Measurements from ENCODE around the gene SOS1. TPM values are rescaled to one million over a fixed set of nuclear protein-coding genes. Genes with fewer than 3 reads are reported as not detected.

Gene SOS1
- polyA plus RNA-seq, 1 of the 3 experiments (the other 2 are of a cell fraction) = 12.8 TPM

DNA sequence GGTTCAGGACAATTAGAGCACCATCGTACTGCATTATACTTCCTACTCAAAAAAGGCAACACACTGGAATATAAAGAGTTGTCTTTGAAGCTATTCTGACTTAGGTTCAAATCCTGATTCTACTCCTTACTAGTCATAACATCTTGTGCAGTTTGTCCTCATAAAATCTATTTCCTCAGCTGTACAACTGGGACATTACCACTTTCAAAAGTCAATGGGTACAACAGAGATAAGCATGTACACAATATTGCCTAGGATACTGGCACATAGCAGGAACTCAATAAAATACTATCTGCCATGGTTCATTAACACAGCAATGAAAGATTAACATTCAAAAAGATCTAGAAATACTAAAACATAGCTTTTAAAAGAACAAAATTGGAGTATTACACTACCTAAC is 11.3 kb downstream of the SOS1 start (continued):
- TF ChIP-seq GABPA (IDR thresholded peaks at IDR 0.05; ENCODE audit: low read depth) (no peak), TCF12 (IDR thresholded peaks at IDR 0.05) (no peak), EZH2phosphoT487 (IDR thresholded peaks at IDR 0.05; ENCODE audit: borderline replicate concordance, low read depth) (no peak), FOXM1 (IDR thresholded peaks at IDR 0.05; ENCODE audit: low read depth) (no peak), SIN3A (IDR thresholded peaks at IDR 0.05; ENCODE audit: borderline replicate concordance, low read depth, low read length) (no peak), FOXJ3 (CRISPR knock-in tag; IDR thresholded peaks at IDR 0.05) (no peak), SMC3 (IDR thresholded peaks at IDR 0.05; ENCODE audit: low read depth, low read length) (no peak), POLR2AphosphoS5 (IDR thresholded peaks at IDR 0.05; ENCODE audit: low read depth, low read length) (no peak), MEF2A (IDR thresholded peaks at IDR 0.05; ENCODE audit: borderline replicate concordance, low read depth) (no peak)
- TF ChIP-seq, protein P1, sequence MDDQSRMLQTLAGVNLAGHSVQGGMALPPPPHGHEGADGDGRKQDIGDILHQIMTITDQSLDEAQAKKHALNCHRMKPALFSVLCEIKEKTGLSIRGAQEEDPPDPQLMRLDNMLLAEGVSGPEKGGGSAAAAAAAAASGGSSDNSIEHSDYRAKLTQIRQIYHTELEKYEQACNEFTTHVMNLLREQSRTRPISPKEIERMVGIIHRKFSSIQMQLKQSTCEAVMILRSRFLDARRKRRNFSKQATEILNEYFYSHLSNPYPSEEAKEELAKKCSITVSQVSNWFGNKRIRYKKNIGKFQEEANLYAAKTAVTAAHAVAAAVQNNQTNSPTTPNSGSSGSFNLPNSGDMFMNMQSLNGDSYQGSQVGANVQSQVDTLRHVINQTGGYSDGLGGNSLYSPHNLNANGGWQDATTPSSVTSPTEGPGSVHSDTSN (IDR thresholded peaks at IDR 0.05) = no peak
- TF ChIP-seq, protein P2, sequence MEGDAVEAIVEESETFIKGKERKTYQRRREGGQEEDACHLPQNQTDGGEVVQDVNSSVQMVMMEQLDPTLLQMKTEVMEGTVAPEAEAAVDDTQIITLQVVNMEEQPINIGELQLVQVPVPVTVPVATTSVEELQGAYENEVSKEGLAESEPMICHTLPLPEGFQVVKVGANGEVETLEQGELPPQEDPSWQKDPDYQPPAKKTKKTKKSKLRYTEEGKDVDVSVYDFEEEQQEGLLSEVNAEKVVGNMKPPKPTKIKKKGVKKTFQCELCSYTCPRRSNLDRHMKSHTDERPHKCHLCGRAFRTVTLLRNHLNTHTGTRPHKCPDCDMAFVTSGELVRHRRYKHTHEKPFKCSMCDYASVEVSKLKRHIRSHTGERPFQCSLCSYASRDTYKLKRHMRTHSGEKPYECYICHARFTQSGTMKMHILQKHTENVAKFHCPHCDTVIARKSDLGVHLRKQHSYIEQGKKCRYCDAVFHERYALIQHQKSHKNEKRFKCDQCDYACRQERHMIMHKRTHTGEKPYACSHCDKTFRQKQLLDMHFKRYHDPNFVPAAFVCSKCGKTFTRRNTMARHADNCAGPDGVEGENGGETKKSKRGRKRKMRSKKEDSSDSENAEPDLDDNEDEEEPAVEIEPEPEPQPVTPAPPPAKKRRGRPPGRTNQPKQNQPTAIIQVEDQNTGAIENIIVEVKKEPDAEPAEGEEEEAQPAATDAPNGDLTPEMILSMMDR (IDR thresholded peaks at IDR 0.05) = no peak
- TF ChIP-seq, protein P3, sequence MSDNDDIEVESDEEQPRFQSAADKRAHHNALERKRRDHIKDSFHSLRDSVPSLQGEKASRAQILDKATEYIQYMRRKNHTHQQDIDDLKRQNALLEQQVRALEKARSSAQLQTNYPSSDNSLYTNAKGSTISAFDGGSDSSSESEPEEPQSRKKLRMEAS (IDR thresholded peaks at IDR 0.05; ENCODE audit: low read depth) = no peak

DNA sequence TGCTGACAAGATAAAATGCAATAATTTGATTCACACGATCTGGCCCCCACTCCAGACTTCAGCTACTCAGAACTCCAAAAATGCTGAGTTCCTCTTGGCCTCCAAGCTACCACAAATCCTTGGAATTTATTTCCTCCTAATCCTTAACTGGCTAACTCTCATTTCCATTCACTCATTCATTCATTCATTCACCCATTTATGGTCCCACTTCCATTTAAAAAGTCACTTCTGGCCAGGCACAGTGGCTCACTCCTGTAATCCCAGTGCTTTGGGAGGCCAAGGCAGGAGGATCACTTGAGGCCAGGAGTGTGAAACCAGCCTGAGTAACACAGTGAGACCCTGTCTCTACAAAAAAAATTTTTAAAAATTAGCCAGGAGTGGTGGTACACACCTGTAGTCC is 12.5 kb downstream of the SOS1 start:
- CTCF ChIA-PET = interaction anchor here (1.6 to 5.8 kb wide), 5 partner anchors 11 to 160 kb away, joined by 5 to 46 read pairs (median 9); partner anchors contain the start of gene SOS1
- POLR2A ChIA-PET = interaction anchor here (3.0 kb wide), 1 partner anchor 12 kb away, joined by 16 read pairs; the partner anchor contains the start of gene SOS1
- H3K4me2 ChIP-seq = no peak overlapping the region
- TF ChIP-seq TEAD4 (IDR thresholded peaks at IDR 0.05; ENCODE audit: borderline replicate concordance, insufficient read depth) (no peak), RCOR1 (IDR thresholded peaks at IDR 0.05; ENCODE audit: low read length) (no peak), TCF12 (IDR thresholded peaks at IDR 0.05) (no peak), GATA2 (CRISPR knock-in tag; IDR thresholded peaks at IDR 0.05) (no peak), YY1 (IDR thresholded peaks at IDR 0.05; ENCODE audit: low read depth) (no peak), JUND (IDR thresholded peaks at IDR 0.05) (no peak), RAD21 (IDR thresholded peaks at IDR 0.05; ENCODE audit: low read length) (no peak), NRF1 (IDR thresholded peaks at IDR 0.05; ENCODE audit: low read depth, low read length) (no peak)
- TF ChIP-seq, protein P4, sequence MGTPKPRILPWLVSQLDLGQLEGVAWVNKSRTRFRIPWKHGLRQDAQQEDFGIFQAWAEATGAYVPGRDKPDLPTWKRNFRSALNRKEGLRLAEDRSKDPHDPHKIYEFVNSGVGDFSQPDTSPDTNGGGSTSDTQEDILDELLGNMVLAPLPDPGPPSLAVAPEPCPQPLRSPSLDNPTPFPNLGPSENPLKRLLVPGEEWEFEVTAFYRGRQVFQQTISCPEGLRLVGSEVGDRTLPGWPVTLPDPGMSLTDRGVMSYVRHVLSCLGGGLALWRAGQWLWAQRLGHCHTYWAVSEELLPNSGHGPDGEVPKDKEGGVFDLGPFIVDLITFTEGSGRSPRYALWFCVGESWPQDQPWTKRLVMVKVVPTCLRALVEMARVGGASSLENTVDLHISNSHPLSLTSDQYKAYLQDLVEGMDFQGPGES (IDR thresholded peaks at IDR 0.05; ENCODE audit: low read depth, low read length) = no peak
- TF ChIP-seq, protein P3 (IDR thresholded peaks at IDR 0.05; ENCODE audit: low read depth) = no peak
- TF ChIP-seq, protein P5, sequence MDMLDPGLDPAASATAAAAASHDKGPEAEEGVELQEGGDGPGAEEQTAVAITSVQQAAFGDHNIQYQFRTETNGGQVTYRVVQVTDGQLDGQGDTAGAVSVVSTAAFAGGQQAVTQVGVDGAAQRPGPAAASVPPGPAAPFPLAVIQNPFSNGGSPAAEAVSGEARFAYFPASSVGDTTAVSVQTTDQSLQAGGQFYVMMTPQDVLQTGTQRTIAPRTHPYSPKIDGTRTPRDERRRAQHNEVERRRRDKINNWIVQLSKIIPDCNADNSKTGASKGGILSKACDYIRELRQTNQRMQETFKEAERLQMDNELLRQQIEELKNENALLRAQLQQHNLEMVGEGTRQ (IDR thresholded peaks at IDR 0.05; ENCODE audit: borderline replicate concordance, low read depth, low read length) = no peak
- peaks cover 98% of the 10 kb centered on the region for H3K79me2 ChIP-seq (ENCODE audit: insufficient read depth)
- peaks cover 80% of the 10 kb centered on the region for H4K20me1 ChIP-seq (ENCODE audit: insufficient read depth)
- H3K27me3 ChIP-seq (ENCODE audit: insufficient read depth) = no peaks in the 10 kb centered on the region
- no peak overlapping the region for H2AFZ ChIP-seq (ENCODE audit: low read depth)
- H3K9ac ChIP-seq = no peak overlapping the region
- peaks cover 0 to 9% of the 10 kb centered on the region in 2 experiments for H3K36me3 ChIP-seq (replicated peaks in 1 of 2; ENCODE audit: control insufficient read depth in 1 of 2, insufficient read depth in 2 of 2, low read length in 1 of 2)
- peaks cover 8% of the 10 kb centered on the region for H3F3A ChIP-seq (replicated peaks; ENCODE audit: insufficient read depth)
- no peaks in the 10 kb centered on the region for H3K9me2 ChIP-seq
- no peak for DNase-seq
- no peak overlapping the region for H3K4me3 ChIP-seq (ENCODE audit: low read depth in 2 of 2, low read length in 1 of 2)
- 32% methylated on average over 1 of the region's 1 CpG for WGBS (ENCODE audit: low lambda C conversion rate)
- no peaks in the 10 kb centered on the region for H3K9me3 ChIP-seq
- H3K27ac ChIP-seq (ENCODE audit: low read depth in 2 of 2, low read length in 1 of 2) = peak overlapping the region in 1 of 2 experiments; percentile 43; a peak in 1 of 4 replicates
- peaks cover 12 to 20% of the 10 kb centered on the region in 2 experiments; a peak in 3 of 4 replicates for H3K4me1 ChIP-seq (ENCODE audit: control insufficient read depth in 1 of 2, insufficient read depth in 2 of 2, low read depth in 1 of 2, low read length in 1 of 2)
